ENCODE data around the gene NUDT1.

GRCh38 chr7:2270495-2270894, 28.5 kb downstream of the NUDT1 start:
- no peak for TF ChIP-seq CTCF (IDR thresholded peaks at IDR 0.05)
- no peak for TF ChIP-seq EP300 (IDR thresholded peaks at IDR 0.05; ENCODE audit: low read depth)

All from transverse colon (tissue), 3 donors.